ENCODE data around the gene SLC35F3.

SLC35F3 gene

DNA sequence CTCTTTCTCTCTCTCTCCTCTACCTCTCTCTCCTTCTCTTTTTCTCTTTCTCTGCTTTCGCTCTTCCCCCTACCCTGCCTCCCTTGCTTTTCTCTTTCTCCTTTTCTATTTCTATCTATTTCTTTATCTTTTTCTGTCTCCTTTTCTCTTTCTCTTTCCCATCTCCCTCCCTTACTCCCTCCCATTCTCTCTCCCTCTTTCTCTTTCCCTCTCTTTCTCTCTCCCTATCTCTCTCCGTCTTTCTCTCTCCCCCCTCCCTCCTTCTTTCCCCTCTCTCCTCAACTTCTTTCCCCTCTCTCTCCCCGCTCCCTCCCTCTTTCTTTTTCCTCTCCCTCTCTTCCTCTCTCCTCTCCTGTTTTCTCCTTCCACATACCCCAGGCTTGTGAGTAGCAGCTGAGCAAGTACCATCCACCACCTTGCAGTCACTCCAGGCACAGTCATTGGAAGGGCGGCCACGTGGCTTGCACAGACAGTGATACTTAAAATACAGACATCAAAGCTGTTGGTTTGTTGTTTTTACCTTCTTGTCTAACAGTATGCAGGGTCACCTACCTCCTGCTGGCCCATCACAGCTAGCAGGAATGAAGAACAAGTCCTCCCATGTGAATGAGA, 259.7 kb downstream of the SLC35F3 start:
- no peak overlapping the region for H3K4me3 ChIP-seq (ENCODE audit: low read depth, low read length)
- ChIA-PET POLR2A (no interaction called here), CTCF (no interaction called here)
- TF ChIP-seq, protein P1, sequence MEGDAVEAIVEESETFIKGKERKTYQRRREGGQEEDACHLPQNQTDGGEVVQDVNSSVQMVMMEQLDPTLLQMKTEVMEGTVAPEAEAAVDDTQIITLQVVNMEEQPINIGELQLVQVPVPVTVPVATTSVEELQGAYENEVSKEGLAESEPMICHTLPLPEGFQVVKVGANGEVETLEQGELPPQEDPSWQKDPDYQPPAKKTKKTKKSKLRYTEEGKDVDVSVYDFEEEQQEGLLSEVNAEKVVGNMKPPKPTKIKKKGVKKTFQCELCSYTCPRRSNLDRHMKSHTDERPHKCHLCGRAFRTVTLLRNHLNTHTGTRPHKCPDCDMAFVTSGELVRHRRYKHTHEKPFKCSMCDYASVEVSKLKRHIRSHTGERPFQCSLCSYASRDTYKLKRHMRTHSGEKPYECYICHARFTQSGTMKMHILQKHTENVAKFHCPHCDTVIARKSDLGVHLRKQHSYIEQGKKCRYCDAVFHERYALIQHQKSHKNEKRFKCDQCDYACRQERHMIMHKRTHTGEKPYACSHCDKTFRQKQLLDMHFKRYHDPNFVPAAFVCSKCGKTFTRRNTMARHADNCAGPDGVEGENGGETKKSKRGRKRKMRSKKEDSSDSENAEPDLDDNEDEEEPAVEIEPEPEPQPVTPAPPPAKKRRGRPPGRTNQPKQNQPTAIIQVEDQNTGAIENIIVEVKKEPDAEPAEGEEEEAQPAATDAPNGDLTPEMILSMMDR (IDR thresholded peaks at IDR 0.05; ENCODE audit: insufficient read depth, low read length, missing control alignments), result no peak
- DNase-seq (ENCODE audit: low read depth, low spot score), result no peak

DNA sequence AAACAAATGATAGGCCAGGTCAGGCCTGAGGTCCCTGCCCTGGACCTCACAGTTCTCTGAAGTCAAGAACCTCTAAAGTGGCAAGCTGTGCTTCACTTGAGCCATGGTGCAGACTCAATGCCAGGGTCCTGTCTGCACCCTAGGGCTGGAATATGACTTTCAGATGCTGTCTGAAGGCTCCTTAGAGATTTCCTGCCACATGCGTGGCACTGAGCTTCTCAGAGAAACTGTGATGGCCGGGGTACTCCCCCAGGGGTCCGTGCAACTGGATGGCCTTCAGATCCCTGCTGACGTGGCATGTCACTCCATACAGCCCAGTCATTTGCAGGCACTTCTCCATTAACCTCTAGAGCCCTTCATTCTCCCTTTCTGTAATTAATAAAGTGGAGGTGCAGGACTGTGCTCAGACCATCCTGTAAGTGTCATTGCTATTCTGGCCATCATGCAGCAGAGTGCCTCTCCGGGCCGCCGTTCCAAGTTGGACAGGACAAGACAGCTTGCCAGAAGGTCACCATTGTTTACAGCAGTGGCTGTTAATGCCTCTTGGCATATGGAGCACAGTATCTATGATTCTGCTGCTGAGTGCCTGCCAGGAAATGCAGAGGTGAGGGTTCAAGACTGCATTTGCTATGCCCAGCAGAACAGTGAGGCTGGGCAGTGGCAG, 263.7 kb downstream of the SLC35F3 start:
- CTCF ChIA-PET, result no interaction called here
- POLR2A ChIA-PET, result no interaction called here
- no peak overlapping the region for H3K4me3 ChIP-seq (ENCODE audit: low read depth, low read length)
- TF ChIP-seq, protein P1 (IDR thresholded peaks at IDR 0.05; ENCODE audit: insufficient read depth, low read length, missing control alignments), result no peak
- DNase-seq (ENCODE audit: low read depth, low spot score), result no peak

DNA sequence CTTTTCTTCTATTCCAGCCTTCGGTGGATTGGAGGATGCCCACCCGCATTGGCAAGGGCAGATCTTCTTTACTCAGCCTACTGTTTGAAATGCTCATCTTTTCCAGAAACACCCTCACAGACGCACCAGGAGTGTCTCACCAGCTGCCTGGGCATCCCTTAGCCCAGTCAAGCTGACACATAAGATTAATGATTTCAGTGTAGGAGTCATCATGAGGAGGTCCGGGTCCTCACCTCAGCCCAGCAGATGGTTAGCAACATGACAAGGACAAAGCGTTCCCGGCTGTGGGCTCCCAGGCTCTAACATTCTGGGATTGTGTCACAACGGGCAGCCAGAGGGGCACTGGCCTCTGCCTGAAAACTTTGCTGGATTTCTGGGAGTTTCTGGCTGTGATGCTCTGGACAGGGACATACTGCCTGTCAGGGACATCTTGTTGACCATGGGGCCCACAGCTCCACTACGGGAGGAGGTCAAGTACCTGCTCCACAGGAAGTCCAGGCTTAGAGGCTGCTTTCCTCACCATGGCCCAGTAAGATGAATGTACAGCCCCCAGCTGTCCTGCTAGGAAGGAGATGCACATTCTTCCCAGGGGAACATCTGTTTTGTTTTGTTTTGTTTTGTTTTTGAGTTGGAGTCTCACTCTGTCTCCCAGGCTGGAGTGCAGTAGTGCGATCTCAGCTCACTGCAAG, 264.8 kb downstream of the SLC35F3 start:
- no peak overlapping the region for H3K4me3 ChIP-seq (ENCODE audit: low read depth, low read length)
- CTCF ChIA-PET, result no interaction called here
- no peak for DNase-seq (ENCODE audit: low read depth, low spot score)
- POLR2A ChIA-PET, result no interaction called here
- TF ChIP-seq, protein P1 (IDR thresholded peaks at IDR 0.05; ENCODE audit: insufficient read depth, low read length, missing control alignments), result no peak

DNA sequence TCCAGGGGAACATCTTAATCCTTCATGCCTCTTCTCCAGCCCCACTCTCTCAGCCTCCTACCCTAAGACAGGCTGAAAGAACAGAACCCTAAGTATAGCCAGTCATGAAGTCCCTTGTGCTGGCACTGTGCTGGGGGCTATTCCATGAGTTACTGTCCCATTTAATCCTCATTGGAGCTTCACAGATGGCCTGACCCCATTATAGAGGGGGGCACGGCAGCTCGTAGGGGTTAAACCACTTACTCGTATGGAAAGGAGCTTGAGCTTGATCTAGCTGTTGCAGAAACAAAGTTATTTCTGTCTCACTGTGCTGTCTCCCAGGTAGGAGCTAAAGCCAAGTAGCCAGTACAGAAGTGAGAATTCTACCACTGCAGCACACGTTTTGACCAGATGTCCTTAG, 265.6 kb downstream of the SLC35F3 start:
- CTCF ChIA-PET, result no interaction called here

DNA sequence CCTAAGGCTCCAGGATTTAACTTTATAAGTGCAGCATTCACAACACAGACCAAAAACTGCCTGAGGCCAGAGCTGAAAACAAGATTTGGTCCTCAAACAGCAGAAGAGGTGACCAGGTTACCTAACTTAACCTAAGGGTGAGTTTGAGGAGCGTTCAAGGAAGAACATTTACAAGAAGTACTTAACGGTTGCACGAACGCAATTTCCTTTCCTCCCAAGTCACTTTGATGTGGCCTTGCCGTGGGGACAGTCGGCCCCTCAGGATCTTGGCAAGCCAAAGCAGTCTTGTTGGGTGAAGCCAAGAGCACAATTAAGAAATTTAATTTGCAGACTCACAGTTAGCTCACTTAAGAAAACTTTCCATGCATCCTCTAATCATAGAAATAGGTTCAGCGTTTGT, 266.1 kb downstream of the SLC35F3 start:
- TF ChIP-seq, protein P1 (IDR thresholded peaks at IDR 0.05; ENCODE audit: insufficient read depth, low read length, missing control alignments), result no peak
- CTCF ChIA-PET, result no interaction called here
- no peak for DNase-seq (ENCODE audit: low read depth, low spot score)
- no peak overlapping the region for H3K4me3 ChIP-seq (ENCODE audit: low read depth, low read length)
- POLR2A ChIA-PET, result no interaction called here

More for the DNA sequence above, 265.6 kb downstream of the SLC35F3 start:
- DNase-seq (ENCODE audit: low read depth, low spot score), result no peak
- TF ChIP-seq, protein P1 (IDR thresholded peaks at IDR 0.05; ENCODE audit: insufficient read depth, low read length, missing control alignments), result no peak
- POLR2A ChIA-PET, result no interaction called here
- no peak overlapping the region for H3K4me3 ChIP-seq (ENCODE audit: low read depth, low read length)

DNA sequence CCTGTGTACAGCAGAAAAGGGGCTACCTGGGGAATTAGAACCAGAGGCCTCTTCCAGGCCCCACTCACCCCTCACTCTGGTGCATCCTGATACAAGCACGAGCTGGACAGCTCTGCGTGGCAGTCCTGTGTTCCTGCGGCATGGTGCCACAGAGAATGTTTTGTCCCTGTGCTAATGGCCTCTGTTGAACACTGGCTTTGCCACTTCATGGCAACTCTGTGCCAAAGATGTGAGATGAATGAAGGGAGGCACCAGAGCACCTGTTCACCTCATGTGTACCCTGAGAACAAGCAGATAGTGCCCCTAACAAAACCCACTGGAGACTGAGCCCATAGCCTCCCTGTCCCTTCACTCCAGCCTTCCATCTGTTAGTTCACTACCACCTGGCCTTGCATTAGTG, 269.5 kb downstream of the SLC35F3 start:
- DNase-seq (ENCODE audit: low read depth, low spot score), result no peak
- POLR2A ChIA-PET, result no interaction called here
- H3K4me3 ChIP-seq (ENCODE audit: low read depth, low read length), result no peak overlapping the region
- CTCF ChIA-PET, result interaction anchor here (1.0 kb wide), 1 partner anchor 23 kb away, joined by 3 read pairs; no protein-coding TSS in a partner anchor
- TF ChIP-seq, protein P1 (IDR thresholded peaks at IDR 0.05; ENCODE audit: insufficient read depth, low read length, missing control alignments), result no peak
